ENCODE data around the gene DHX57.
"Not testable (repeated sequence)": the region's sequence is repeated elsewhere in the genome, so short reads cannot be mapped to it uniquely, and the experiment has no call there.

The DHX57 gene

DNA sequence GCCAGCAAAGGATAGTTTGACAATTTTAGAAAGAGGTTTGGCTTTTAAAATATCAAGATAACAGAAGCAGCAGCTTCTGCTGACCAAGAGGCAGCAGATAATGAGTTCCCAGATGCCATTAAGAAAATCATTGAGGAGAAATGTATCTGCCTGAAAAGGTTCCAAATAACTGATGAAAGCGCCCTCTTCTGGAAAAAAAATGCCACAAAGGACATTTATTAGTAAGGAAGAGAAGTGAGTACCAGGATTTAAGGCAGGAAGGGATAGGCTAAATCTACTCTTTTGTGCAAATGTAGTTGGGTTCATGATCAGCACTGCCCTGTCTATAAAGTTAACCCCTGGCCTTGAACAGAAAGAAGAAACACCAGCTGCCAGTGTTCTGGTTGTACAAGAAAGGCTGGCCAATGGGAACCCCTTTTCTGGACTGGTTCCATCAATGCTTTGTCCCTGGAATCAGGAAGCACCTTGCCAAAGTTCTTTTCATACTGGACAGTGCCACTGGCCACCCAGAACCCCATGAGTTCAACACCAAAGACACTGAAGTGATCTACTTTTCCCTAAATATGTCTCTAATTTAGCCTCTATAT is 40.6 kb downstream of the DHX57 start:
- no peak overlapping the region for H3K27ac ChIP-seq (ENCODE audit: low read depth, low read length)
- no peak overlapping the region for H3K9ac ChIP-seq (ENCODE audit: low read length in 5 of 5)
- peaks cover 5 to 28% (median 17%) of the 10 kb centered on the region in 5 donors for H3K36me3 ChIP-seq (ENCODE audit: control insufficient read depth in 5 of 5, insufficient read depth in 5 of 5, low read length in 5 of 5)
- no peaks in the 10 kb centered on the region for H3K27me3 ChIP-seq (ENCODE audit: control insufficient read depth in 5 of 5, insufficient read depth in 4 of 5, low read length in 5 of 5)
- no peak overlapping the region for H3K4me3 ChIP-seq (ENCODE audit: low read depth in 1 of 5, low read length in 5 of 5)
- no peaks in the 10 kb centered on the region for H3K9me3 ChIP-seq (ENCODE audit: control insufficient read depth in 5 of 5, low read length in 5 of 5)
- H3K4me1 ChIP-seq (ENCODE audit: control insufficient read depth in 5 of 5, insufficient read depth in 5 of 5, low read length in 5 of 5), result peaks cover 0 to 3% (median 0%) of the 10 kb centered on the region in 5 donors

DNA sequence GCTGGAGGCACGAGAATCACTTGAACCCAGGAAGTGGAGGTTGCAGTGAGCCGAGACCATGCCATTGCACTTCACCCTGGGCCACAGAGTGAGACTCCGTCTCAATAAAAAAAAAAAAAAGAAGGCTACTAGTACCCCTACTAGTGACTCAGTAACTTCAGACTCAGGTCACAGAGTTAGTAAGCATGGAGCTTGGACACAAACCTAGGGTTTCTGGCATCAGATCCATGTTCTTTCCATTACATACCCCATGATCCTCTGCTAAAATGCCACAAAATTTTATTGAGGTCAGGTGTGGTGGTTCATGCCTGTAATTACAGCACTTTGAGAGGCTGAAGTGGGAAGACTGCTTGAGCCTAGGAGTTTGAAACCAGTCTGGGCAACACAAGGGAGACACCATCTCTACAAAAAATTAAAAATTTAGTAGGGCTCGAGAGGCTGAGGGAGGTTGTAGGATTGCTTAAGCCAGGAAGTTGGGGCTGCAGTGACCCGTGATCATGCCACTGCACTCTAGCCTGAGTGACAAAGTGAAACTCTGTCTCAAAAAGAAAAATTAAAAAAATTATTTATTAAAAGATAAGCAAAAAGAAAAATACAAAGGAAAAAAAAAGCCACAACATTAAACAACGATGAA is 45.1 kb downstream of the DHX57 start:
- peaks cover 5 to 19% (median 15%) of the 10 kb centered on the region in 5 donors for H3K36me3 ChIP-seq (ENCODE audit: control insufficient read depth in 5 of 5, insufficient read depth in 5 of 5, low read length in 5 of 5)
- H3K4me3 ChIP-seq (ENCODE audit: low read depth in 1 of 5, low read length in 5 of 5), result no peak overlapping the region
- H3K9ac ChIP-seq (ENCODE audit: low read length in 5 of 5), result no peak overlapping the region
- H3K4me1 ChIP-seq (ENCODE audit: control insufficient read depth in 5 of 5, insufficient read depth in 5 of 5, low read length in 5 of 5), result peaks cover 0 to 5% (median 4%) of the 10 kb centered on the region in 5 donors
- no peak overlapping the region for H3K27ac ChIP-seq (ENCODE audit: low read depth, low read length)
- no peaks in the 10 kb centered on the region for H3K27me3 ChIP-seq (ENCODE audit: control insufficient read depth in 5 of 5, insufficient read depth in 4 of 5, low read length in 5 of 5)
- no peaks in the 10 kb centered on the region for H3K9me3 ChIP-seq (ENCODE audit: control insufficient read depth in 5 of 5, low read length in 5 of 5)

DNA sequence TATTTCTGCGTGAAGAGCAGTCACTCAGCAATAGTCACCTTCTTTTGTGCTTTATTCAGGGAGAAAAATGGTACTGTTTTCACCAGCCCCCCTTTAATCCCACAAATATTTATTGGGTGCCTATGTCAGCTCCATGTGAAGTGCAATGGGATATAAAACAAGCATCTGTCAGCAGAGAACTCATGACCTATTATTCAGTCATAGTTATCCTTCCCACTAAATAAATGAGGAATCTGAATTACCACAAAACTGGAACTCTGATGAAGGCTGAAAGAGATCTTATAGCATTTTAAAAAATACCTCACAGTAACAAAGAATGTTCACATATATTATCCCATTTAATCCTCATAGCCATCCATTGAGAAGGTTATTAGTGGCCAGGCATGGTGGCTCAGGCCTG is 45.8 kb downstream of the DHX57 start:
- H3K4me3 ChIP-seq (ENCODE audit: low read depth in 1 of 5, low read length in 5 of 5), result no peak overlapping the region
- H3K9me3 ChIP-seq (ENCODE audit: control insufficient read depth in 5 of 5, low read length in 5 of 5), result no peaks in the 10 kb centered on the region
- no peak overlapping the region for H3K27ac ChIP-seq (ENCODE audit: low read depth, low read length)
- H3K9ac ChIP-seq (ENCODE audit: low read length in 5 of 5), result no peak overlapping the region
- peaks cover 0 to 5% (median 4%) of the 10 kb centered on the region in 5 donors for H3K4me1 ChIP-seq (ENCODE audit: control insufficient read depth in 5 of 5, insufficient read depth in 5 of 5, low read length in 5 of 5)
- no peaks in the 10 kb centered on the region for H3K27me3 ChIP-seq (ENCODE audit: control insufficient read depth in 5 of 5, insufficient read depth in 4 of 5, low read length in 5 of 5)
- H3K36me3 ChIP-seq (ENCODE audit: control insufficient read depth in 5 of 5, insufficient read depth in 5 of 5, low read length in 5 of 5), result peaks cover 8 to 21% (median 19%) of the 10 kb centered on the region in 5 donors

DNA sequence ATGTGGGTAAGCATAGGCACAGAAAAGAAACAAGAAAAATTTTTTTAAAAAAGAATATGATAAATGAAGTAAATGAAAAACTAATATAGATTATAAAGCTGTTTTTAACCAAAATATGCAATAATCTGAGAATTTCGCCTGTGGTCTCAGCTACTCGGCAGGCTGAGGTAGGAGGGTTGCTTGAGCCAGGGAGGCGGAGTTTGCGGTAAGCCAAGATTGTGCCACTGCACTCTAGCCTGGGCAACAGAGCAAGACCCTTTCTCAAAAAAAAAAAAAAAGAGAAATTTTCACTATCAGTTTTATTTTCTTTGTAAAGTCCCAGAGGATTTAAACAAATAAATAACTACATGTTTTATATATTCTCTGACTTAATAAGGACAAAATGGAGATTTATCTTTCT is 47.3 kb downstream of the DHX57 start:
- H3K9me3 ChIP-seq (ENCODE audit: control insufficient read depth in 5 of 5, low read length in 5 of 5), result no peaks in the 10 kb centered on the region
- no peak overlapping the region for H3K4me3 ChIP-seq (ENCODE audit: low read depth in 1 of 5, low read length in 5 of 5)
- H3K9ac ChIP-seq (ENCODE audit: low read length in 5 of 5), result no peak overlapping the region
- H3K36me3 ChIP-seq (ENCODE audit: control insufficient read depth in 5 of 5, insufficient read depth in 5 of 5, low read length in 5 of 5), result peaks cover 9 to 28% (median 18%) of the 10 kb centered on the region in 5 donors
- H3K27ac ChIP-seq (ENCODE audit: low read depth, low read length), result no peak overlapping the region
- H3K4me1 ChIP-seq (ENCODE audit: control insufficient read depth in 5 of 5, insufficient read depth in 5 of 5, low read length in 5 of 5), result peaks cover 0 to 5% (median 4%) of the 10 kb centered on the region in 5 donors
- no peaks in the 10 kb centered on the region for H3K27me3 ChIP-seq (ENCODE audit: control insufficient read depth in 5 of 5, insufficient read depth in 4 of 5, low read length in 5 of 5)

DNA sequence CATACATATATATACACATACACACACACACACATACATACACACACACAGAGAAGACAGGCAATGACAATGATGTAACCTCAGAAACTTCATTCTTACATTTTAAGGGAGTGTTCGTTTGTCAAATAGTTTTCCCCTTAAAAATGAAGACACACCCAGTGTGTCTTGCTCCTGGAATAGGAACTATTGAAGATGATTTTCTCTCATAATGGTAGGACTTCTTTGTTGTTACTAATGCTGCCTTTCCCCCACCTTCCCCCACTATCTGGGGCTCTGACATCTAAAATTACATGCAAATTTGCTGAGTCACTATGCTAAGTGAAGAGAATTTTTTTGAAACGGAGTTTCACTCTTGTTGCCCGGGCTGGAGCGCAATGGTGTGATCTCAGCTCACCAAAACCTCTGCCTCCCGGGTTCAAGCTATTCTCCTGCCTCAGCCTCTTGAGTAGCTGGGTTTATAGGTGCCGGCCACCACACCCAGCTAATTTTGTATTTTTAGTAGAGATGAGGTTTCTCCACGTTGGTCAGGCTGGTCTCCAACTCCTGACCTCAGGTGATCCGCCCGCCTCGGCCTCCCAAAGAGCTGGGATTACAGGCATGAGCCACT is 48.1 kb downstream of the DHX57 start:
- peak overlapping the region in 1 of 5 donors; percentile 7 for H3K4me3 ChIP-seq (ENCODE audit: low read depth in 1 of 5, low read length in 5 of 5)
- H3K4me1 ChIP-seq (ENCODE audit: control insufficient read depth in 5 of 5, insufficient read depth in 5 of 5, low read length in 5 of 5); H3K9me3 ChIP-seq (ENCODE audit: control insufficient read depth in 5 of 5, low read length in 5 of 5); H3K9ac ChIP-seq (ENCODE audit: low read length in 5 of 5); H3K27ac ChIP-seq (ENCODE audit: low read depth, low read length); H3K27me3 ChIP-seq (ENCODE audit: control insufficient read depth in 5 of 5, insufficient read depth in 4 of 5, low read length in 5 of 5): not testable (repeated sequence)
- H3K36me3 ChIP-seq (ENCODE audit: control insufficient read depth in 5 of 5, insufficient read depth in 5 of 5, low read length in 5 of 5), result peaks cover 13 to 30% (median 20%) of the 10 kb centered on the region in 5 donors

DNA sequence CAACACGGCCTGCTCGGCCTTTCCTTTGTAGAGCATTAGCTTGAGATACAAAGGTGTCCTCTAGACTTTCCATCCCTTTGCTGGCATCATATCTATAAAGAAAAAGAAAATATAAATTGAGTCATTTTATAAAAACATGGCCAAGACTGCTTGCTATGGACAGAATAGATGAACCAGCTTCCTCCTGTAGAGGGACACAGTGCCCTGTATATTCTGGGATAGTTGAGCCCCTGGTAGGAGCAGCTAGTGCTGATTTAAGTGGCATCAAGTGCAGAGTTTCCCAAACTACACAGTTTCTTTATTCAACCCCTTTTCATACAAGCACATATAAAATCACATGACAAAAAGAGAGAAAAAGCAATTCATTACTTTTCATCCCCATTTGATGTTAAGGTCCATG is 49.8 kb downstream of the DHX57 start:
- Histone ChIP-seq H3K9me3 (ENCODE audit: control insufficient read depth in 5 of 5, low read length in 5 of 5) (no peaks in the 10 kb centered on the region), H3K27me3 (ENCODE audit: control insufficient read depth in 5 of 5, insufficient read depth in 4 of 5, low read length in 5 of 5) (no peaks in the 10 kb centered on the region), H3K27ac (ENCODE audit: low read depth, low read length) (no peak overlapping the region), H3K36me3 (ENCODE audit: control insufficient read depth in 5 of 5, insufficient read depth in 5 of 5, low read length in 5 of 5) (peaks cover 15 to 38% (median 22%) of the 10 kb centered on the region in 5 donors), H3K9ac (ENCODE audit: low read length in 5 of 5) (no peak overlapping the region), H3K4me1 (ENCODE audit: control insufficient read depth in 5 of 5, insufficient read depth in 5 of 5, low read length in 5 of 5) (peaks cover 0 to 5% (median 4%) of the 10 kb centered on the region in 5 donors), H3K4me3 (ENCODE audit: low read depth in 1 of 5, low read length in 5 of 5) (no peak overlapping the region)

DNA sequence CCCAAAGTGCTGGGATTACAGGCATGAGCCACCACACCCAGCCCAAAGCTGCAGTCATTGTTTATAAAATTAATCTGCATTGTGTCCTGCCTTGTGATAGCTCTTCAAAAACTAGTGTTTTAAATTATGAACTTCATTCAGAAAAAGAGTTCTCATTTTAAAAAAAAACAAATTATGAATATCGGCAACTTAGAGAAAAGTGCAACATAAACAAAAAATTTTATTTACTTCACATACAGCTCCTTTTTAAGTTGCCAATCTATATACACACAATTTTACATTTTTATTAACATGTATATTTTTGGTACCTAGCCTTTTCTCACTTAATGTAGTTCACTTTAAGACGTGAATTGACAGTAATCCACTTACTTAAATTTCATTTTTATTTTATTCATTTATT is 50.8 kb downstream of the DHX57 start:
- Histone ChIP-seq H3K27me3 (ENCODE audit: control insufficient read depth in 5 of 5, insufficient read depth in 4 of 5, low read length in 5 of 5) (no peaks in the 10 kb centered on the region), H3K4me3 (ENCODE audit: low read depth in 1 of 5, low read length in 5 of 5) (no peak overlapping the region), H3K27ac (ENCODE audit: low read depth, low read length) (no peak overlapping the region), H3K36me3 (ENCODE audit: control insufficient read depth in 5 of 5, insufficient read depth in 5 of 5, low read length in 5 of 5) (peaks cover 17 to 38% (median 22%) of the 10 kb centered on the region in 5 donors), H3K9me3 (ENCODE audit: control insufficient read depth in 5 of 5, low read length in 5 of 5) (no peaks in the 10 kb centered on the region), H3K9ac (ENCODE audit: low read length in 5 of 5) (no peak overlapping the region), H3K4me1 (ENCODE audit: control insufficient read depth in 5 of 5, insufficient read depth in 5 of 5, low read length in 5 of 5) (peaks cover 0 to 5% (median 4%) of the 10 kb centered on the region in 5 donors)

DNA sequence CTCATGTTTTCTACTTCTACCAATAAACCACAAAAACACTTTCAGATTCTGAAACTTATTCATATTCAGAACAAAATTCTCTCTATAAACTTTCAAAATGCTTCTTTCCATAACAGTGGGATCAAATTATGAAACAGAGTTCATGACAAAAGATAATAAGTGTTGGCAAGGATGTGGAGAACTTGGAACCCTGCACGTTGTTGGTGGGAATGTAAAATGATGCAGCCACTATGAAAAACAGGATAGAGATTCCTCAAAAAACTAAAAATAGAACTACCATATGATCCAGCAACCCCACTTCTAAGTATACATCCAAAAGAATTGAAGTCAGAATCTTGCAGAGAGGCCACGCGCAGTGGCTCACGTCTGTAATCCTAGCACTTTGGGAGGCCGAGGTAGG is 52.3 kb downstream of the DHX57 start:
- peaks cover 24 to 48% (median 27%) of the 10 kb centered on the region in 5 donors for H3K36me3 ChIP-seq (ENCODE audit: control insufficient read depth in 5 of 5, insufficient read depth in 5 of 5, low read length in 5 of 5)

DNA sequence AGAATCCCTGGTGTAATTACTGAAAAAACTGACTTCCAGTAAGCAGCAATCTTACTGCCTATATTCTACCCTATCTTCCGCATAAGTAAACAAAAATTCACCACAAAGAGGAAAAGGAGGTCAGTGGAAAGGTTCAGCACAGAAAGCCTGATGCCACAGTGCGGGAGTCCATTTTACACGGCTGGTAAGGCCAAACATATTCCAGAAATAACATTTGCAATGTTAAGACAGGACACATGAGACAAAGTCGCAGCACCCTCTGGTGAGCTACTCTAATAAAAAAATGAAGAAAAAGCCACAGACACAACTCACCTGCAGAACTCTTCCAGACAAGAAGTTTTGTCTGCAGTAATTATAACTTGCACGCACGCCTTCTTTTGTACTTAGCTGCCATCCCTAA is 57.2 kb downstream of the DHX57 start:
- H3K9ac ChIP-seq (ENCODE audit: low read length in 5 of 5), result no peak overlapping the region
- no peaks in the 10 kb centered on the region for H3K27me3 ChIP-seq (ENCODE audit: control insufficient read depth in 5 of 5, insufficient read depth in 4 of 5, low read length in 5 of 5)
- peaks cover 27 to 58% (median 29%) of the 10 kb centered on the region in 5 donors for H3K36me3 ChIP-seq (ENCODE audit: control insufficient read depth in 5 of 5, insufficient read depth in 5 of 5, low read length in 5 of 5)
- no peak overlapping the region for H3K4me3 ChIP-seq (ENCODE audit: low read depth in 1 of 5, low read length in 5 of 5)
- H3K27ac ChIP-seq (ENCODE audit: low read depth, low read length), result no peak overlapping the region
- H3K4me1 ChIP-seq (ENCODE audit: control insufficient read depth in 5 of 5, insufficient read depth in 5 of 5, low read length in 5 of 5), result peaks cover 0 to 3% (median 0%) of the 10 kb centered on the region in 5 donors
- no peaks in the 10 kb centered on the region for H3K9me3 ChIP-seq (ENCODE audit: control insufficient read depth in 5 of 5, low read length in 5 of 5)

More for the DNA sequence above, 52.3 kb downstream of the DHX57 start:
- Histone ChIP-seq H3K4me1 (ENCODE audit: control insufficient read depth in 5 of 5, insufficient read depth in 5 of 5, low read length in 5 of 5) (peaks cover 0 to 5% (median 4%) of the 10 kb centered on the region in 5 donors), H3K9ac (ENCODE audit: low read length in 5 of 5) (no peak overlapping the region), H3K4me3 (ENCODE audit: low read depth in 1 of 5, low read length in 5 of 5) (no peak overlapping the region), H3K9me3 (ENCODE audit: control insufficient read depth in 5 of 5, low read length in 5 of 5) (no peaks in the 10 kb centered on the region), H3K27ac (ENCODE audit: low read depth, low read length) (no peak overlapping the region), H3K27me3 (ENCODE audit: control insufficient read depth in 5 of 5, insufficient read depth in 4 of 5, low read length in 5 of 5) (no peaks in the 10 kb centered on the region)

DNA sequence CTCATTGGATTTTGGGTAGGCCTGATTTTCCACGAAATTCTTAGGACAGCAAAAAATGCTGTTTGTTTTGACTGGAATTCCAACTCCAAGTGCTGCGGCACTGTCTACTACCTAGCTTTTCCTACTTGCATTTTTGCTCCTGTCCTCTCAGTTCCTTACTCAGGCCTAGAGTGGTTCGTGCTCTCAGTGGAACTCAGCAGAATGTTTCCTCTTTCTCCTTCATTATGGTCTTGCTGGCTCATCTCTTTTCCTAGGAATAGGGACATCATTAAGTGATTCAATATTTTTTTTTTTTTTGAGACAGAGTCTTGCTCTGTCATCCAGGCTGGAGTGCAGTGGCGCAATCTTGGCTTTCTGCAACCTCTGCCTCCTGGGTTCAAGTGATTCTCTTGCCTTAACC is 59.8 kb downstream of the DHX57 start:
- H3K4me1 ChIP-seq (ENCODE audit: control insufficient read depth in 5 of 5, insufficient read depth in 5 of 5, low read length in 5 of 5), result peaks cover 0 to 3% (median 0%) of the 10 kb centered on the region in 5 donors
- H3K4me3 ChIP-seq (ENCODE audit: low read depth in 1 of 5, low read length in 5 of 5), result no peak overlapping the region
- H3K36me3 ChIP-seq (ENCODE audit: control insufficient read depth in 5 of 5, insufficient read depth in 5 of 5, low read length in 5 of 5), result peaks cover 23 to 64% (median 29%) of the 10 kb centered on the region in 5 donors

More for the DNA sequence above, 59.8 kb downstream of the DHX57 start:
- H3K27ac ChIP-seq (ENCODE audit: low read depth, low read length), result no peak overlapping the region
- H3K9ac ChIP-seq (ENCODE audit: low read length in 5 of 5), result no peak overlapping the region
- no peaks in the 10 kb centered on the region for H3K27me3 ChIP-seq (ENCODE audit: control insufficient read depth in 5 of 5, insufficient read depth in 4 of 5, low read length in 5 of 5)
- no peaks in the 10 kb centered on the region for H3K9me3 ChIP-seq (ENCODE audit: control insufficient read depth in 5 of 5, low read length in 5 of 5)
